Measurements from ENCODE around the gene ZFAND2A. TPM values are rescaled to one million over a fixed set of nuclear protein-coding genes. Genes with fewer than 3 reads are reported as not detected.

Gene ZFAND2A
- total RNA-seq, result 21.0 and 30.0 TPM in 2 replicates

DNA sequence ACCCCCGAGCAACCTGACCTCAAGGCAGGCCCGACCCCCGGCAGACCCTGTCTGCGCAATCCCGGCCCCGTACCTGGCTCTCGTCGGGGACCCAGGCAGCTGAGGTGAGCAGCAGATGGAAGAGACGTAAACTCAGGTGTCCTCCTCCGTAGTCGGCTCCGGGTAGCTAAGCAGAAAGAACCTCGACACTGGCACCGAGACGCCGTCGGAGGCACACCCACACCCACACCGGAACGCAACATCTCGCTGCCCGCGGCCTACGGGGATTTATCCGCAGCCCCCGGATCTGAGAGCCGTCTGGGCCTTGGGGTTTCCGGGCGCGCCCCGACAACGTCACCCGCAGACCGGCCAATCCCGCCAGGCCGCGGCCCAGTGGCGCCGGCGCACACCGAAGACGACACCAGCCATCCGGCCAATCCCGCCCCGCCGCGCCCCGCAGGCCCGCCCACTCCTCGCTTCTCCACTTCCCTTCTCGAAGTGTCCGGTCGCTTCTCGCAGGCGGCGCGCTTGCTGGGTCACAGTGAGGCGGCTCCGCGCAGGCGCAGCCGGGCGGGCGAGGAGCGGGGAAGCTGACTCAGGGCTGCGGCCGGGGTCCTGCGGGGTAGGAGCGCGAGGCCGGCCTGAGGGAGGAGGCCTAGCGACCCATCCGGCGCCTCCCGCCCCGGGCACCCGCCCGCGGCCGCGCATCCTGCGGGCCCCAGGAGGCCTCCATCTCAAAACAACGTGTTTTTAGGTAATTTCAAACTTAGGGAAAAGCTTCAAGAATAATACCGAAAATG lies at the start of gene ZFAND2A:
Gene ZFAND2A (minus strand): TSS at position 306 of the 779 bp plus-strand sequence. CDS start 1,984 bp downstream, outside the sequence.

Other genes with a start within 250 kb of the ZFAND2A start
- 9.1 and 9.2 TPM in 2 replicates for gene ADAP1, start 205.5 kb downstream of the ZFAND2A start, total RNA-seq
- 9.5 and 9.6 TPM in 2 replicates for gene COX19, start 184.6 kb downstream of the ZFAND2A start, total RNA-seq
- 0.09 and 0.14 TPM in 2 replicates for gene CYP2W1, start 177.0 kb downstream of the ZFAND2A start, total RNA-seq
- gene GPR146, start 115.7 kb downstream of the ZFAND2A start, total RNA-seq, result 1.00 and 5.8 TPM in 2 replicates
- 1.00 and 1.5 TPM in 2 replicates for gene GPER1, start 72.1 kb downstream of the ZFAND2A start, total RNA-seq
- gene UNCX, start 72.7 kb upstream of the ZFAND2A start, total RNA-seq, result not detected in 2 replicates

Measured in smooth muscle cell of bladder (primary cell).